GM12878 (cell line): ENCODE results near the gene RPS2. TPM values are rescaled to one million over a fixed set of nuclear protein-coding genes. Genes with fewer than 3 reads are reported as not detected.
"Not testable (repeated sequence)": the region's sequence is repeated elsewhere in the genome, so short reads cannot be mapped to it uniquely, and the experiment has no call there.

Source experiments
- ATAC-seq: fragments of 200-7000 bp; cut with Tn5 transposase; 3 replicates; pipeline ENCODE4 v1.9.1; 2020; ENCODE audit warnings: mild to moderate bottlenecking, moderate library complexity
- BruUV-seq: library from RNA; stranded (reverse); fragments of 400-500 nt; replicated peaks from 2 replicates; lab custom pipeline; 2021; lab: Mats Ljungman, UMichigan
- CTCF ChIA-PET: fragments of 300-600 bp; sonication (Branson Sonifier 250); formaldehyde crosslinking; extraction: SDS; loops from one replicate; lab custom pipeline; 2021; ENCODE audit warnings: inconsistent platforms; lab: Yijun Ruan, JAX
- POLR2A ChIA-PET: fragments of 350-600 bp; formaldehyde crosslinking; extraction: SDS; loops from one replicate; lab custom pipeline; 2021; ENCODE audit warnings: inconsistent platforms; lab: Charles Lee
- RAD21 ChIA-PET: fragments of 300-600 bp; sonication (Branson Sonifier 250); formaldehyde crosslinking; loops from one replicate; lab custom pipeline; 2023; ENCODE audit warnings: antibody characterized with exemption; ENCODE audit not compliant: unreplicated experiment; lab: Charles Lee
- SMC1A ChIA-PET: fragments of 300-600 bp; sonication (Branson Sonifier 250); formaldehyde crosslinking; loops from one replicate; lab custom pipeline; 2023; ENCODE audit not compliant: unreplicated experiment, uncharacterized antibody; lab: Charles Lee
- DNase-seq: peaks from one replicate; pipeline ENCODE4 v3.0.0-alpha.2; 2011; ENCODE audit warnings: low read depth, low spot score
- FAIRE-seq: peaks from 3 replicates; lab custom pipeline; 2011; peaks lifted over from hg19 to GRCh38; lab: Jason Lieb, UNC
- H2AFZ ChIP-seq: 2 replicates; pipeline ENCODE4 v1.6.0; 2011; ENCODE audit warnings: low read depth, low read length, control low read depth; ENCODE audit not compliant: control insufficient read depth
- H3K27ac ChIP-seq: 2 replicates; pipeline ENCODE4 v1.5.1; 2011; ENCODE audit warnings: control low read depth; ENCODE audit not compliant: control insufficient read depth, insufficient read depth
- H3K27me3 ChIP-seq, 2 experiments: replicated peaks in 1 of 2; 2 replicates each; pipeline versions ENCODE4 v1.6.0 to v1.6.1; 2011; ENCODE audit warnings: low read length in 1 of 2; ENCODE audit not compliant: control insufficient read depth in 2 of 2, insufficient read depth in 2 of 2
- H3K36me3 ChIP-seq, 2 experiments: 2 replicates each; pipeline ENCODE4 v1.5.1; 2011; ENCODE audit warnings: low read length in 1 of 2; ENCODE audit not compliant: control insufficient read depth in 2 of 2, insufficient read depth in 2 of 2
- H3K4me1 ChIP-seq: 2 replicates; pipeline ENCODE4 v1.6.1; 2011; ENCODE audit warnings: mild to moderate bottlenecking, low read length, moderate library complexity, mixed read lengths; ENCODE audit not compliant: control insufficient read depth, insufficient read depth
- H3K4me2 ChIP-seq: 2 replicates; pipeline ENCODE4 v1.6.0; 2011; ENCODE audit warnings: control low read depth; ENCODE audit not compliant: control insufficient read depth, insufficient read depth
- H3K4me3 ChIP-seq: fragments of 200-600 bp; sonication (generic); 2 replicates; pipeline ENCODE4 v1.5.1; 2016
- H3K79me2 ChIP-seq: 2 replicates; pipeline ENCODE4 v1.6.0; 2011; ENCODE audit warnings: low read length; ENCODE audit not compliant: control insufficient read depth, insufficient read depth
- H3K9ac ChIP-seq: 2 replicates; pipeline ENCODE4 v1.8.0; 2011; ENCODE audit warnings: low read length, control low read depth, mixed read lengths; ENCODE audit not compliant: control insufficient read depth, insufficient read depth
- H3K9me3 ChIP-seq: replicated peaks from 3 replicates; pipeline ENCODE4 v1.5.1; 2011; ENCODE audit warnings: mild to moderate bottlenecking, low read length; ENCODE audit not compliant: control insufficient read depth, insufficient read depth
- H4K20me1 ChIP-seq: 2 replicates; pipeline ENCODE4 v1.6.0; 2011; ENCODE audit not compliant: control insufficient read depth, insufficient read depth
- IRF4 ChIP-seq: IDR thresholded peaks from 2 replicates; pipeline ENCODE4 v1.6.1; 2011; ENCODE audit warnings: low read depth, low read length
- PAX8 ChIP-seq: fragments of 450-650 bp; IDR thresholded peaks from 2 replicates; pipeline ENCODE4 v1.6.1; 2017; ENCODE audit warnings: mild to moderate bottlenecking, moderate library complexity
- POU2F2 ChIP-seq: IDR thresholded peaks from 3 replicates; pipeline ENCODE4 v1.6.1; 2011; ENCODE audit warnings: low read depth, mild to moderate bottlenecking, low read length, borderline replicate concordance
- SIX5 ChIP-seq: IDR thresholded peaks from 2 replicates; pipeline ENCODE4 v1.6.1; 2011; ENCODE audit warnings: mild to moderate bottlenecking, low read depth, low read length, moderate library complexity; ENCODE audit not compliant: severe bottlenecking
- WGBS: methylation state at CpG from one replicate; pipeline ENCODE4 v1.1.6; 2016; ENCODE audit warnings: low lambda C conversion rate; ENCODE audit not compliant: insufficient replicate concordance, insufficient coverage; ENCODE audit errors: missing lambda C conversion rate; 5-methylcytosine and 5-hydroxymethylcytosine counted together
- in situ Hi-C: fragments of 300-500 bp; cut with MboI; formaldehyde crosslinking; loops from 9 replicates; pipeline ENCODE4 v1.14.3; 2018; ENCODE audit warnings: mixed read lengths
- intact Hi-C: fragments of 100-400 bp; cut with micrococcal nuclease; formaldehyde crosslinking; loops from one replicate; pipeline ENCODE4 v1.14.2; 2022; ENCODE audit not compliant: unreplicated experiment
- polyA plus RNA-seq, 11 experiments: library from polyadenylated mRNA; depleted of rRNA in 4 of 11; unstranded in 6 of 11; stranded (reverse) in 5 of 11; fragments of >200 nt; fragmentation: Nextera tagmentation in 4 of 11; fragmentation: Illumina TruSeq in 1 of 11; extraction: Ambion mirVana in 4 of 11; extraction: Trizol in 1 of 11; gene quantifications; 1 replicate in 1 of 11; 2 replicates in 10 of 11; pipeline versions ENCODE4 v1.2.1 to v1.2.3, GENCODE V29; 2011 to 2016; ENCODE audit warnings: inconsistent platforms in 2 of 11, missing spikeins in 2 of 11, low read depth in 1 of 11
- total RNA-seq, 4 experiments: library from RNA; depleted of rRNA in 3 of 4; stranded (reverse); fragments of >200 nt in 3 of 4; fragmentation: Illumina TruSeq in 1 of 4; extraction: Trizol in 1 of 4; gene quantifications; 2 replicates each; pipeline versions ENCODE4 v1.2.1 to v1.2.3, GENCODE V29; 2013 to 2021

RPS2 gene
- total and polyA plus RNA-seq, 10 of the 15 experiments (the other 5 are each of a cell fraction or from before 2014, with no cell fraction given) = 1,295 to 7,121 (median 3,933) TPM

GRCh38 chr16:1958715-1959268 is 5.8 kb downstream of the RPS2 start (continued):
- TF ChIP-seq POU2F2 = no peak
- no peak for TF ChIP-seq IRF4
- TF ChIP-seq PAX8 = no peak
- TF ChIP-seq SIX5 = no peak

GRCh38 chr16:1958143-1958491 is 6.5 kb downstream of the RPS2 start:
- CTCF ChIA-PET, H3K9ac ChIP-seq, SMC1A ChIA-PET, H3K4me3 ChIP-seq, H4K20me1 ChIP-seq, H3K27me3 ChIP-seq, DNase-seq, FAIRE-seq, H3K4me2 ChIP-seq, in situ Hi-C loops, H2AFZ ChIP-seq, intact Hi-C loops, RAD21 ChIA-PET, BruUV-seq, H3K9me3 ChIP-seq, ATAC-seq, H3K27ac ChIP-seq: not testable (repeated sequence)
- Histone ChIP-seq H3K79me2 (peaks cover 34% of the 10 kb centered on the region), H3K4me1 (peaks cover 19% of the 10 kb centered on the region), H3K36me3 (peaks cover 5 to 13% of the 10 kb centered on the region in 2 experiments; a peak in 3 of 4 replicates)
- POLR2A ChIA-PET = interaction anchor here (1.1 to 1.8 kb wide), 3 partner anchors 12 to 15 kb away, joined by 3 to 6 read pairs (median 3); partner anchors contain the start of genes MSRB1 and TBL3
- WGBS = 74% methylated on average over 26 of the region's 30 CpGs

GRCh38 chr16:1957434-1958142 is 7.0 kb downstream of the RPS2 start:
- SMC1A ChIA-PET, H3K9ac ChIP-seq, FAIRE-seq, H3K27ac ChIP-seq, H4K20me1 ChIP-seq, ATAC-seq, intact Hi-C loops, H3K27me3 ChIP-seq, RAD21 ChIA-PET, in situ Hi-C loops, BruUV-seq, H3K9me3 ChIP-seq, H3K36me3 ChIP-seq, H3K4me2 ChIP-seq, H3K4me3 ChIP-seq, DNase-seq, H2AFZ ChIP-seq: not testable (repeated sequence)
- WGBS = 84% methylated on average over 21 of the region's 22 CpGs
- ChIA-PET CTCF (interaction anchor here (0.5 kb wide), 1 partner anchor 494 kb away, joined by 4 read pairs; no protein-coding TSS in a partner anchor), POLR2A (interaction anchor here (1.1 to 1.8 kb wide), 3 partner anchors 12 to 14 kb away, joined by 3 to 6 read pairs (median 3); partner anchors contain the start of genes MSRB1 and TBL3)
- Histone ChIP-seq H3K79me2 (peaks cover 29% of the 10 kb centered on the region), H3K4me1 (peaks cover 19% of the 10 kb centered on the region)
